Measurements from ENCODE around the gene TEK.

GRCh38 chr9:27142299-27142930, 33.4 kb downstream of the TEK start:
- TF ChIP-seq EZH2 (IDR thresholded peaks at IDR 0.05; ENCODE audit: insufficient read depth, poor library complexity, severe bottlenecking), result no peak
- TF ChIP-seq EZH2phosphoT487 (IDR thresholded peaks at IDR 0.05; ENCODE audit: insufficient read depth, low read depth), result no peak

Data from GM23248 (cell line).